MCF 10A (cell line): ENCODE results near the gene IL23A. TPM values are rescaled to one million over a fixed set of nuclear protein-coding genes. Genes with fewer than 3 reads are reported as not detected.
"Not testable (repeated sequence)": the region's sequence is repeated elsewhere in the genome, so short reads cannot be mapped to it uniquely, and the experiment has no call there.

Source experiments
- BruUV-seq: library from RNA; stranded (reverse); fragments of 400-500 nt; replicated peaks from 2 replicates; lab custom pipeline; 2021; lab: Mats Ljungman, UMichigan
- CTCF ChIA-PET: fragments of 300-600 bp; sonication (Branson Sonifier 250); formaldehyde crosslinking; extraction: SDS; loops from one replicate; lab custom pipeline; 2021; ENCODE audit warnings: antibody characterized with exemption, inconsistent platforms; lab: Yijun Ruan, JAX
- POLR2A ChIA-PET: fragments of 300-600, 350-650 bp; sonication (Branson Sonifier 250); formaldehyde crosslinking; extraction: SDS; loops from one replicate; lab custom pipeline; 2020; ENCODE audit warnings: antibody characterized with exemption, inconsistent platforms; lab: Yijun Ruan, JAX
- DNase-seq: peaks from one replicate; pipeline ENCODE4 v3.0.0-alpha.2; 2018; ENCODE audit not compliant: unreplicated experiment
- H3K27ac Mint-ChIP-seq: one replicate; pipeline ENCODE4 v1.8.0; 2022; ENCODE audit warnings: mild to moderate bottlenecking, low read depth, mixed read lengths; ENCODE audit not compliant: unreplicated experiment
- H3K27me3 Mint-ChIP-seq: one replicate; pipeline ENCODE4 v1.8.0; 2022; ENCODE audit warnings: mixed read lengths; ENCODE audit not compliant: insufficient read depth, unreplicated experiment
- H3K36me3 Mint-ChIP-seq: one replicate; pipeline ENCODE4 v1.8.0; 2022; ENCODE audit warnings: mild to moderate bottlenecking, moderate library complexity, mixed read lengths; ENCODE audit not compliant: insufficient read depth, unreplicated experiment
- H3K4me1 Mint-ChIP-seq: one replicate; pipeline ENCODE4 v1.8.0; 2022; ENCODE audit warnings: mixed read lengths; ENCODE audit not compliant: insufficient read depth, unreplicated experiment
- H3K4me3 Mint-ChIP-seq: one replicate; pipeline ENCODE4 v1.8.0; 2022; ENCODE audit warnings: mild to moderate bottlenecking, moderate library complexity, mixed read lengths; ENCODE audit not compliant: unreplicated experiment
- H3K9me3 Mint-ChIP-seq: one replicate; pipeline ENCODE4 v1.8.0; 2022; ENCODE audit warnings: mixed read lengths; ENCODE audit not compliant: unreplicated experiment
- intact Hi-C: fragments of 100-400 bp; cut with micrococcal nuclease; formaldehyde crosslinking; loops from 2 replicates; pipeline ENCODE4 v1.14.1; 2022
- total RNA-seq: library from RNA; stranded (reverse); gene quantifications from 2 replicates; pipeline ENCODE4 v1.2.3, GENCODE V29; 2022
- TF ChIP-seq, protein P1 (sequence below): fragments of 200-600 bp; IDR thresholded peaks from one replicate; pipeline ENCODE4 v1.8.0; 2022; ENCODE audit warnings: antibody characterized with exemption, mild to moderate bottlenecking; ENCODE audit not compliant: unreplicated experiment

The IL23A gene
- total RNA-seq, 1 experiment from 2014 or later = 0.61 TPM

DNA sequence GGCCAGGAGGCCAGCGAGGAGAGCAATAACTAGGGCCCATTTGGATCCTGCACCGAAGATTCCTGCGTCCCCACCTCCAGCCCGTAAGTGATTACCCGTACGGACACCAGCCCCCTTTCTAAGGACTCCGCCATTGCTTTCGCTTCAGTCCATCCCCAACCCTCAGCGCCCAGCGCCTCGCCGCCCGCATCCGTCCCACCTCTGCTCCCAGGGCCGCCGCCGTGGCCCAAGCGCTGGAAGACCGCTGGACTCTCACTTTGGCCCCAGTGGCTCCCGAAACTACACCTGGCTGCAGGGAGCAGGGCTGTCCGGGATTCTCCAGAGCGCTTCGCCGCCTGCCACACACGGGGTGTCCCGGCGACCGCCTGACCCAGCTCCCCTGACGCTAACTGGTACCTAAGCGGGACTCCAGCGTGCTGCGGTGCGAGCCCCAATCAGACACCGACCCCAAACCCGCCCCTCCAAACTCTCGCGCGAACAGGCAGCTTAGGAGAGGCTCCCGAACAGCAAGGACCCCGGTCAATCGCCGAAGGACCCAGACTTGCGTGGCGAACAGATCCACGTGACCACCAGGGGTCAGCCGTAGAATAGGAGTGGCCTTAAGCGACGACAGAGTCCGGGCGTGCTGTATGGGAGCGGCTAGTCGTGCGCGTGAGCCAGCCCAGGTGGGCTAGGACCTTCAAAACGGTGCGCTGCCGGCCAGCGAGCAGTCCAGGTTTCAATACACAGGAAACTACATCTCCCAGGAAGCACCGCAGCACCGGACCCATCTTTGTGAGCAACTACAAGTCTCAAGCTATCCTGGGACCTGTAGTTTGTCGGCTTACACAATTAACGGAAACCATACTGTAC lies 22.8 kb upstream of the IL23A start, which contains the start of gene CNPY2:
Gene CNPY2 (minus strand): TSS at position 367 of the 852 bp plus-strand sequence. CDS start 771 bp downstream, outside the sequence.
- peak within 1 kb of the TSS; percentile 98 for H3K27ac Mint-ChIP-seq
- POLR2A ChIA-PET = interaction anchor here (0.7 to 8.3 kb wide), 30 partner anchors 8 to 330 kb away, joined by 3 to 79 read pairs (median 6); partner anchors contain the start of genes ANKRD52, ATP5F1B, COQ10A and ESYT1
- H3K27me3 Mint-ChIP-seq = no peaks in the 10 kb centered on the region
- DNase-seq = peak; percentile 99
- BruUV-seq = no TSS peak
- H3K4me1 Mint-ChIP-seq = no peaks in the 10 kb centered on the region
- H3K9me3 Mint-ChIP-seq = no peaks in the 10 kb centered on the region
- CTCF ChIA-PET = interaction anchor here (0.6 to 1.8 kb wide), 6 partner anchors 14 to 263 kb away, joined by 3 to 15 read pairs (median 4); no protein-coding TSS in a partner anchor
- H3K4me3 Mint-ChIP-seq = peak within 1 kb of the TSS; percentile 96
- intact Hi-C loops = loop anchor here (1.0 kb wide), 3 partner anchors 16 to 148 kb away; partner anchors contain the start of genes CS and STAT2
- peaks cover 55% of the 10 kb centered on the region for H3K36me3 Mint-ChIP-seq
- TF ChIP-seq, protein P1, sequence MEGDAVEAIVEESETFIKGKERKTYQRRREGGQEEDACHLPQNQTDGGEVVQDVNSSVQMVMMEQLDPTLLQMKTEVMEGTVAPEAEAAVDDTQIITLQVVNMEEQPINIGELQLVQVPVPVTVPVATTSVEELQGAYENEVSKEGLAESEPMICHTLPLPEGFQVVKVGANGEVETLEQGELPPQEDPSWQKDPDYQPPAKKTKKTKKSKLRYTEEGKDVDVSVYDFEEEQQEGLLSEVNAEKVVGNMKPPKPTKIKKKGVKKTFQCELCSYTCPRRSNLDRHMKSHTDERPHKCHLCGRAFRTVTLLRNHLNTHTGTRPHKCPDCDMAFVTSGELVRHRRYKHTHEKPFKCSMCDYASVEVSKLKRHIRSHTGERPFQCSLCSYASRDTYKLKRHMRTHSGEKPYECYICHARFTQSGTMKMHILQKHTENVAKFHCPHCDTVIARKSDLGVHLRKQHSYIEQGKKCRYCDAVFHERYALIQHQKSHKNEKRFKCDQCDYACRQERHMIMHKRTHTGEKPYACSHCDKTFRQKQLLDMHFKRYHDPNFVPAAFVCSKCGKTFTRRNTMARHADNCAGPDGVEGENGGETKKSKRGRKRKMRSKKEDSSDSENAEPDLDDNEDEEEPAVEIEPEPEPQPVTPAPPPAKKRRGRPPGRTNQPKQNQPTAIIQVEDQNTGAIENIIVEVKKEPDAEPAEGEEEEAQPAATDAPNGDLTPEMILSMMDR = no peak

DNA sequence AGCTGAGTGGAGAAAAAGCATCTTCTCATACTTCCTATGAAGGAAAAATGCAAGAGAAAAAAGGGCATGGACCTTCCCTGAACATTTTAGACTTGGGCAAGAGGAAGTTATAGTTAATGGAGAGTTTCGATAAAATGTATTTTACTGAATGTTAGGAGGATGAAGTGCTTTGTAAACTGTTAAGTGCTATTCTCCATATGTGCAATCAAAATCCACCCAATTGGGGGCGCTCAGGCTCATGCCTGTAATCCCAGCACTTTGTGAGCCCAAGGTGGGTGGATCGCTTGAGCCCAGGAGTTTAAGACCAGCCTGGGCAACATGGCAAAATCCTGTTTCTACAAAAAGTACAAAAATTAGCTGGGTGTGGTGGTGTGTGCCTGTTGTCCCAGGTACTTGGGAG lies 21.0 kb upstream of the IL23A start:
- CTCF ChIA-PET = interaction anchor here (0.5 to 1.4 kb wide), 4 partner anchors 13 to 766 kb away, joined by 3 to 5 read pairs (median 4); no protein-coding TSS in a partner anchor
- intact Hi-C loops = no loop called here
- H3K4me3 Mint-ChIP-seq = no peak overlapping the region

DNA sequence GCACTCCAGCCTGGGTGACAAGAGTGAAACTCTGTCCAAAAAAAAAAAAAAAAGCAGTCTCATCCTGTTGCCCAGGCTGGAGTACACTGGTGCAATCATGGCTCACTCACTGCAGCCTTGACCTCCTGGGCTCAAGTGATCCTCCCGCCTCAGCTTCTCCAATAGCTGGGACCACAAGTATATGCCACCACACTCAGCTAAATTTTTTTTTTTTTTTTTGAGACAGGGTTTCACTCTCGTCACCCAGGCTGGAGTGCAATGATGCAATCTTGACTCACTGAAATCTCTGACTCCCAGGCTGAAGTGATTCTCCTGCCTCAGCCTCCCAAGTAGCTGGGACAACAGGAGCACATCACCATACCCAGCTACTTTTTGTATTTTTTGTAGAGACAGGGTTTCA lies 17.7 kb upstream of the IL23A start:
- BruUV-seq = no TSS peak
- peak; percentile 38 for DNase-seq
- no peak overlapping the region for H3K4me3 Mint-ChIP-seq
- no peak overlapping the region for H3K27ac Mint-ChIP-seq
- ChIA-PET CTCF (interaction anchor here (0.6 to 1.2 kb wide), 2 partner anchors 31 to 143 kb away, joined by 3 read pairs; no protein-coding TSS in a partner anchor), POLR2A (interaction anchor here (8.3 kb wide), 1 partner anchor 11 kb away, joined by 79 read pairs; the partner anchor contains the start of gene PAN2)
- no peaks in the 10 kb centered on the region for H3K27me3 Mint-ChIP-seq
- no peaks in the 10 kb centered on the region for H3K9me3 Mint-ChIP-seq
- intact Hi-C loops = no loop called here
- H3K36me3 Mint-ChIP-seq = peaks cover 50% of the 10 kb centered on the region
- TF ChIP-seq, protein P1 = no peak
- H3K4me1 Mint-ChIP-seq = no peaks in the 10 kb centered on the region

More for the DNA sequence above, 21.0 kb upstream of the IL23A start:
- H3K27ac Mint-ChIP-seq = no peak overlapping the region
- H3K27me3 Mint-ChIP-seq = no peaks in the 10 kb centered on the region
- peaks cover 54% of the 10 kb centered on the region for H3K36me3 Mint-ChIP-seq
- no peaks in the 10 kb centered on the region for H3K4me1 Mint-ChIP-seq
- TF ChIP-seq, protein P1 = no peak
- POLR2A ChIA-PET = interaction anchor here (1.0 to 8.3 kb wide), 5 partner anchors 10 to 190 kb away, joined by 3 to 79 read pairs (median 10); partner anchors contain the start of genes ESYT1, PAN2 and STAT2
- no TSS peak for BruUV-seq
- H3K9me3 Mint-ChIP-seq = no peaks in the 10 kb centered on the region
- no peak for DNase-seq

DNA sequence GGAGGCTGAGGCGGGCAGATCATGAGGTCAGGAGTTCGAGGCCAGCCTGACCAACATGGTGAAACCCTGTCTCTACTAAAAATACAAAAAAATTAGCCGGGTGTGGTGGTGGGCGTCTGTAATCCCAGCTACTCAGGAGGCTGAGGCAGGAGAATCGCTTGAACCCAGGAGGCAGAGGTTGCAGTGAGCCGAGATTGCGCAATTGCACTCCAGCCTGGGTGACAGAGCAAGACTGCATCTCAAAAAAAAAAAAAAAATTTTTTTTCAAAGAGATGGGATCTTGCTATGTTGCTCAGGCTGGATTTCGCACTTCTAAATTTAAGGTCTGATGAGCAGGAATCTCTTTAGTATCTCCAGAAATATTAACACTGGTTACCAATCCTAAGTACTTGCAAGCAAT lies 17.1 kb upstream of the IL23A start:
- H3K27ac Mint-ChIP-seq, H3K4me1 Mint-ChIP-seq, DNase-seq, intact Hi-C loops, H3K4me3 Mint-ChIP-seq, H3K9me3 Mint-ChIP-seq, H3K27me3 Mint-ChIP-seq, BruUV-seq: not testable (repeated sequence)
- ChIA-PET POLR2A (interaction anchor here (8.3 kb wide), 1 partner anchor 10 kb away, joined by 79 read pairs; the partner anchor contains the start of gene PAN2), CTCF (interaction anchor here (0.6 kb wide), 1 partner anchor 31 kb away, joined by 3 read pairs; no protein-coding TSS in a partner anchor)
- peaks cover 55% of the 10 kb centered on the region for H3K36me3 Mint-ChIP-seq
